ENCODE results near the gene HRAS. TPM values are rescaled to one million over a fixed set of nuclear protein-coding genes. Genes with fewer than 3 reads are reported as not detected.

HRAS gene
- total RNA-seq, 5 donors from 2014 or later (not counting 1 experiment from before 2014, with no cell fraction given): 27.6 to 53.4 (median 47.6) TPM

DNA sequence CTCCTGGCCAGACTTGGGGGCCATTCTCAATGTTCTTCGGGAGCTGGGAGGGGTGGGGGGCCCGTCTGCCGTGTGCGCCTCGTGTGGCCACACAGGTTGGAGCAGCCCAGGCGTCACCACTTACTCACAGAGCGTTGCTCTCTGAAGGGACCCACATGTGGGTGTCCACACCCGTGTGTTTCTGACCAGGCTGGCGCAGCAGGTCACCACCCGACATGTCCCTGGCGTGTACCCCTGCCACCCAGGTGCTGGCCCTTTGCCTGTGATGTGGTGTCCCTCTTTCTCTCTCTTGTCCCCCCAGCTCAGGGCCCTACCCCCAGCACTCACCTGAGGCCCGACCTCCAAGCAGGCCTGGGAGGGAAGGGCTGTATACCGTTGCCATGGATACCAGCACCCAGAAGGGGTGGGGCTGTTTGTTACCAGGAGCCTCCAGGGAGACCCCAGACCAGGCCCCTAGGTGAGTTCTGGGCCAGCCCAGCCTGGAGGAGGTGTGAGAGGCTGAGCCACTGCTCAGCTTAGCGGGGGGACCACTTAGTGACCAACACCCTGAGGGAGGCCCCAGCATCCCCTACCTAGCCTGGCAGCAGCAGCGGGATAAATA lies 23.7 kb upstream of the HRAS start:
- Histone ChIP-seq H3K9me3 (no peaks in the 10 kb centered on the region), H3K27me3 (replicated peaks in 1 of 2; ENCODE audit: control insufficient read depth in 2 of 2, extremely low read depth in 1 of 2, insufficient read depth in 2 of 2, low read length in 1 of 2) (peaks cover 0 to 10% of the 10 kb centered on the region in 2 experiments), H3K27ac (ENCODE audit: low read length) (no peak overlapping the region), H3K4me1 (ENCODE audit: control insufficient read depth in 1 of 2, extremely low read depth in 1 of 2, insufficient read depth in 2 of 2, low read length in 2 of 2) (peaks cover 7 to 48% of the 10 kb centered on the region in 2 experiments), H3K4me3 (ENCODE audit: control insufficient read depth in 1 of 2, extremely low read depth in 1 of 2, low read length in 1 of 2) (no peak overlapping the region), H3K36me3 (ENCODE audit: control insufficient read depth in 2 of 2, extremely low read depth in 1 of 2, insufficient read depth in 1 of 2, low read length in 1 of 2) (peaks cover 9 to 12% of the 10 kb centered on the region in 2 donors)
- POLR2A ChIA-PET: no interaction called here
- no peaks in the 10 kb centered on the region for H3K9me3 Mint-ChIP-seq
- H3K4me3 Mint-ChIP-seq: no peak overlapping the region
- H3K27me3 Mint-ChIP-seq: no peaks in the 10 kb centered on the region
- CTCF ChIA-PET: no interaction called here
- peaks cover 2% of the 10 kb centered on the region for H3K36me3 Mint-ChIP-seq
- H3K27ac Mint-ChIP-seq: no peak overlapping the region
- DNase-seq: no peak
- 88% methylated on average over 12 of the region's 15 CpGs for WGBS (ENCODE audit: insufficient coverage)
- peaks cover 18 to 25% (median 22%) of the 10 kb centered on the region in 3 donors for H3K4me1 Mint-ChIP-seq
- ATAC-seq (replicated peaks in 1 of 4): no peak

DNA sequence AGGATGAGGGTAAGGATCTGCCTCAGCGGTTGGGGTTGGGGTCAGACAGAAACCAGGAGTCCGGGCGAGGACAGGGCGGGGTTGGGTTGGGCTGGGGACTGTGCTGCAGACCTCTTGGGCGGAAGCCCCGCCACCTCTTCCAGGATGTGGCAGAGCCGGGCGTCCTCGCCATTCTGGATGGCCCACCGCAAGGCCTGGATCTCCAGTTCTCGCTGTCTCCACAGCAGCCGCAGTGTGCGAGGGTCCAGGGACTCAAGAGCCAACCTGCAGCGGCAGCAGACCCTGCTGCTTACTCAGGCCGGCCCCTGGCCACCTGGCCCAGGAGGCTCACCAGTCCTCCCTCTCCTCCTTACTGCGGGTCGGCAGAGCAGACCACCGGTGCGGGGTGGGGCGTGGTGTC lies 23.1 kb upstream of the HRAS start:
- H3K27ac Mint-ChIP-seq: no peak overlapping the region
- peaks cover 18 to 22% (median 21%) of the 10 kb centered on the region in 3 donors for H3K4me1 Mint-ChIP-seq
- no peaks in the 10 kb centered on the region for H3K27me3 Mint-ChIP-seq
- ChIA-PET POLR2A (no interaction called here), CTCF (no interaction called here)
- H3K9me3 ChIP-seq: no peaks in the 10 kb centered on the region
- H3K36me3 ChIP-seq (ENCODE audit: control insufficient read depth in 2 of 2, extremely low read depth in 1 of 2, insufficient read depth in 1 of 2, low read length in 1 of 2): peaks cover 3 to 6% of the 10 kb centered on the region in 2 donors
- DNase-seq (no peak), ATAC-seq (replicated peaks in 1 of 4) (no peak)
- H3K27ac ChIP-seq (ENCODE audit: low read length): no peak overlapping the region
- no peaks in the 10 kb centered on the region for H3K9me3 Mint-ChIP-seq
- no peak overlapping the region for H3K4me3 ChIP-seq (ENCODE audit: control insufficient read depth in 1 of 2, extremely low read depth in 1 of 2, low read length in 1 of 2)
- H3K27me3 ChIP-seq (replicated peaks in 1 of 2; ENCODE audit: control insufficient read depth in 2 of 2, extremely low read depth in 1 of 2, insufficient read depth in 2 of 2, low read length in 1 of 2): peaks cover 0 to 15% of the 10 kb centered on the region in 2 experiments
- no peak overlapping the region for H3K4me3 Mint-ChIP-seq
- H3K36me3 Mint-ChIP-seq: no peaks in the 10 kb centered on the region
- H3K4me1 ChIP-seq (ENCODE audit: control insufficient read depth in 1 of 2, extremely low read depth in 1 of 2, insufficient read depth in 2 of 2, low read length in 2 of 2): peaks cover 7 to 53% of the 10 kb centered on the region in 2 experiments
- WGBS (ENCODE audit: insufficient coverage): 88% methylated on average over 16 of the region's 20 CpGs

- CTCF ChIA-PET: no interaction called here
- Mint-ChIP-seq H3K27me3 (no peaks in the 10 kb centered on the region), H3K36me3 (no peaks in the 10 kb centered on the region), H3K4me3 (no peak overlapping the region), H3K27ac (peak overlapping the region; percentile 16 to 57), H3K4me1 (peaks cover 18 to 21% (median 21%) of the 10 kb centered on the region in 3 donors), H3K9me3 (no peaks in the 10 kb centered on the region)
- 80% methylated on average over 10 of the region's 24 CpGs for WGBS (ENCODE audit: insufficient coverage)
- Histone ChIP-seq H3K9me3 (no peaks in the 10 kb centered on the region), H3K27ac (ENCODE audit: low read length) (no peak overlapping the region), H3K27me3 (replicated peaks in 1 of 2; ENCODE audit: control insufficient read depth in 2 of 2, extremely low read depth in 1 of 2, insufficient read depth in 2 of 2, low read length in 1 of 2) (peaks cover 0 to 19% of the 10 kb centered on the region in 2 experiments), H3K4me3 (ENCODE audit: control insufficient read depth in 1 of 2, extremely low read depth in 1 of 2, low read length in 1 of 2) (no peak overlapping the region), H3K36me3 (ENCODE audit: control insufficient read depth in 2 of 2, extremely low read depth in 1 of 2, insufficient read depth in 1 of 2, low read length in 1 of 2) (no peaks in the 10 kb centered on the region), H3K4me1 (ENCODE audit: control insufficient read depth in 1 of 2, extremely low read depth in 1 of 2, insufficient read depth in 2 of 2, low read length in 2 of 2) (peaks cover 7 to 49% of the 10 kb centered on the region in 2 experiments)
- no peak for DNase-seq
- POLR2A ChIA-PET: interaction anchor here in 1 of 2 donors (0.6 kb wide), 1 partner anchor 91 kb away, joined by 4 read pairs; no protein-coding TSS in a partner anchor
- ATAC-seq (replicated peaks in 1 of 4): no peak
Observed at GRCh38 chr11:557328-558132, 22.2 kb upstream of the HRAS start.

DNA sequence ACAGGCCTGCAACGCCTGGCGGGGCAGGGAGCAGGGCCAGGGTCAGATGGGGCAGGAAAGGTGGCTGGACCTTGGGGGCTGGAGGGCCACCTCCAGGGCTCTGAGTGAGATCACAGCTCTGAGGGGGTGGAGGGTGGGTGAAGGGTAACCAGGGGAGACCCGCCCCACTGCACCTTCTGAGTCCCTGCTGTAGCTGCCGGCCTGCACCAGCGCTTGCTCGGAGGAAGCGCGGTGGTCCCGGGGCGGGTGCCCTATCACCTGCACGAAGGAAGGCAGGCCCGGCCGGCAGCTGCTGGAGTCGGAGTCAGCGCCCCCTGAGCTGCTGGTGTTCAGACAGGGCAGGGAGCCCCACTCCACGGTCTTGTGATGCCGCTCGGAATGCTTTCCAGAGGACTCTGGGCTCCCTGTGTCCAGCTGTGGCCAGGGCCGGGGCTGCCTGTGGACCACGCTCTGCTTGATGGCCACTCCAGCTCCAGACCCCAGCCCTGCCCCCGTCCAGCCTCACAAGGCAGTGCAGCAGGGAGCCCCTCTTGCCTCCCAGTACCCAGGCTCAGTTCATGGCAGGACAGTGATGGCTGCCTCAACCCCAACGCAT lies 21.4 kb upstream of the HRAS start:
- H3K4me1 ChIP-seq (ENCODE audit: control insufficient read depth in 1 of 2, extremely low read depth in 1 of 2, insufficient read depth in 2 of 2, low read length in 2 of 2): peaks cover 5 to 42% of the 10 kb centered on the region in 2 experiments
- no peaks in the 10 kb centered on the region for H3K36me3 ChIP-seq (ENCODE audit: control insufficient read depth in 2 of 2, extremely low read depth in 1 of 2, insufficient read depth in 1 of 2, low read length in 1 of 2)
- Mint-ChIP-seq H3K27me3 (no peaks in the 10 kb centered on the region), H3K9me3 (no peaks in the 10 kb centered on the region), H3K4me3 (peak overlapping the region; percentile 33 to 52 (median 45)), H3K4me1 (peaks cover 17 to 20% (median 18%) of the 10 kb centered on the region in 3 donors), H3K36me3 (no peaks in the 10 kb centered on the region), H3K27ac (peak overlapping the region; percentile 52 to 57)
- peak overlapping the region; percentile 18 for H3K27ac ChIP-seq (ENCODE audit: low read length)
- POLR2A ChIA-PET: no interaction called here
- 83% methylated on average over 22 of the region's 22 CpGs for WGBS (ENCODE audit: insufficient coverage)
- H3K4me3 ChIP-seq (ENCODE audit: control insufficient read depth in 1 of 2, extremely low read depth in 1 of 2, low read length in 1 of 2): no peak overlapping the region
- no peaks in the 10 kb centered on the region for H3K9me3 ChIP-seq
- DNase-seq: no peak
- no peak for ATAC-seq (replicated peaks in 1 of 4)
- H3K27me3 ChIP-seq (replicated peaks in 1 of 2; ENCODE audit: control insufficient read depth in 2 of 2, extremely low read depth in 1 of 2, insufficient read depth in 2 of 2, low read length in 1 of 2): peaks cover 0 to 22% of the 10 kb centered on the region in 2 experiments
- CTCF ChIA-PET: interaction anchor here in 1 of 2 donors (0.6 kb wide), 1 partner anchor 254 kb away, joined by 3 read pairs; no protein-coding TSS in a partner anchor

DNA sequence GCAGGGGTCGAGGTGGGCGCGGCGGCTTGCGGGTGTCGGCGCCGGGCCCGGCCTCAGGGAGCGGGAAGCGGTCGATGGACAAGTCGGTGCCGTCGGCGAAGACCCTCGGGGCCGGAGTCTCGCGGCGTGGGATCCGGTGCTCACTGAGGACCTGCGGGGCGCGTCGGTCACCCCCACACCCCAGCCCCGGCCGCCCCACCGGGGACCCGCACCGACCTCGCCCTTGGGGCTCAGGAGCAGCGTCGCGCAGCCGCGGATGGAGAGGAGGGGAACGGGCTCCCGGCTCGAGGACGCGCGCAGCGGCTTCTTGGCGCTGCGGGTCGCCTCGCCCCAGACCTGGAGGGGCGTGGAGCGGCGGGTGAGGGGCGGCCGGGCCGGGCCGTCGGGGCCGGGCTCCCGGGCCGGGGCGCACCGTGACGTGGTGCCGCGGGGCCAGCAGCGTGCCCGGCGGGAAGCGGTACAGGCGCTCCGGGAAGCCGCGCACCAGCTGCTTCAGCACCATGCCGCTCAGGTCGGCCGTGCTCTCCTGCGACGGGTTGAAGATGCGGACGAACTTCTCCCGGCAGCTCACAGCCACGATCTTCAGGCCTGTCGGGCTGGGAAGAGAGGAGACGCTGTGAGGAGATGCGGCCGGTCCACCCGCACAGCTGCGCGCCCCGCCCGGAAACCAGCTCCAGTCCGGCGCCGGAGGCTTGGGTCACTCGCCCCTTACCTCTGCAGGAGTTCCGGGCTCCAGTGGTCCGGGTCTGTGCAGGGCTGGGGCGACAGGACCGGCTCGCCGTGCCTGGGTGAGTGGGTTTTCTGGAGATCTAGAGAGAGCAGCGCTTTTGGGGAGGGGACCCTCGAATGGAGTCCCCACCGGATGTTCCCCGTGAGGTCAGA lies 20.6 kb upstream of the HRAS start:
- DNase-seq: peak in 5 of 35 experiments; percentile 26 to 58 (median 35)
- POLR2A ChIA-PET: no interaction called here
- H3K4me1 Mint-ChIP-seq: peaks cover 12 to 15% (median 13%) of the 10 kb centered on the region in 3 donors
- no peaks in the 10 kb centered on the region for H3K27me3 Mint-ChIP-seq
- Histone ChIP-seq H3K36me3 (ENCODE audit: control insufficient read depth in 2 of 2, extremely low read depth in 1 of 2, insufficient read depth in 1 of 2, low read length in 1 of 2) (no peaks in the 10 kb centered on the region), H3K27me3 (replicated peaks in 1 of 2; ENCODE audit: control insufficient read depth in 2 of 2, extremely low read depth in 1 of 2, insufficient read depth in 2 of 2, low read length in 1 of 2) (peaks cover 0 to 22% of the 10 kb centered on the region in 2 experiments), H3K9me3 (no peaks in the 10 kb centered on the region), H3K27ac (ENCODE audit: low read length) (peak overlapping the region; percentile 18), H3K4me3 (ENCODE audit: control insufficient read depth in 1 of 2, extremely low read depth in 1 of 2, low read length in 1 of 2) (peak overlapping the region in 1 of 2 donors; percentile 44), H3K4me1 (ENCODE audit: control insufficient read depth in 1 of 2, extremely low read depth in 1 of 2, insufficient read depth in 2 of 2, low read length in 2 of 2) (peaks cover 2 to 37% of the 10 kb centered on the region in 2 experiments)
- H3K9me3 Mint-ChIP-seq: no peaks in the 10 kb centered on the region
- 5% methylated on average over 101 of the region's 104 CpGs for WGBS (ENCODE audit: insufficient coverage)
- CTCF ChIA-PET: interaction anchor here (0.7 to 1.6 kb wide), 6 partner anchors 20 to 203 kb away, joined by 3 to 12 read pairs (median 4); partner anchors contain the start of genes PHRF1 (in 1 of the 2) and TMEM80 (in 1 of the 2)
- peak overlapping the region in 1 of 2 donors; percentile 52 for H3K27ac Mint-ChIP-seq
- H3K36me3 Mint-ChIP-seq: no peaks in the 10 kb centered on the region
- H3K4me3 Mint-ChIP-seq: peak overlapping the region; percentile 33 to 52 (median 45)
- no peak for ATAC-seq (replicated peaks in 1 of 4)
